HCT116 (cell line): Measurements from ENCODE around the gene TRDMT1. TPM values are rescaled to one million over a fixed set of nuclear protein-coding genes. Genes with fewer than 3 reads are reported as not detected.

Experiments
- ATAC-seq: fragments of 200-7000 bp; cut with Tn5 transposase; 2 replicates; pipeline ENCODE4 v1.9.1; 2020; ENCODE audit warnings: mild to moderate bottlenecking, moderate library complexity
- BruUV-seq: library from RNA; stranded (reverse); fragments of 400-500 nt; replicated peaks from 2 replicates; lab custom pipeline; 2021; lab: Mats Ljungman, UMichigan
- CTCF ChIA-PET: fragments of 300-600 bp; sonication (Branson Sonifier 250); formaldehyde crosslinking; loops from one replicate; lab custom pipeline; 2021; ENCODE audit warnings: antibody characterized with exemption; lab: Charles Lee
- POLR2A ChIA-PET: fragments of 300-600, 350-600 bp; sonication (Branson Sonifier 250); formaldehyde crosslinking; loops from one replicate; lab custom pipeline; 2021; ENCODE audit warnings: antibody characterized with exemption; lab: Charles Lee
- RAD21 ChIA-PET, 2 experiments: fragments of 300-600 bp; sonication (Branson Sonifier 250); formaldehyde crosslinking; loops; one replicate each; lab custom pipeline; 2023; ENCODE audit warnings: low total read pairs in 2 of 2; ENCODE audit not compliant: uncharacterized antibody in 2 of 2, unreplicated experiment in 2 of 2, low non-redundant PET in 1 of 2; lab: Charles Lee
- DNase-seq: peaks from one replicate; pipeline ENCODE4 v3.0.0-alpha.2; 2010; ENCODE audit warnings: low read depth, low spot score
- H2AFZ ChIP-seq: fragments of 200-600 bp; shearing (Covaris generic), sonication (generic); 2 replicates; pipeline ENCODE4 v1.6.1; 2017; ENCODE audit warnings: low read depth, mixed run types, mixed read lengths, antibody characterized with exemption, low read length; ENCODE audit not compliant: poor library complexity, severe bottlenecking
- H3K27ac ChIP-seq: 2 replicates; pipeline ENCODE4 v1.5.1; 2012; ENCODE audit warnings: low read depth, low read length
- H3K27me3 ChIP-seq: fragments of 200-600 bp; sonication (generic); 2 replicates; pipeline ENCODE4 v1.6.1; 2016; ENCODE audit warnings: mixed run types, low read length, mixed read lengths; ENCODE audit not compliant: insufficient read depth
- H3K36me3 ChIP-seq, 2 experiments: fragments of 200-500 bp in 1 of 2; fragments of 200-600 bp in 1 of 2; sonication (Bioruptor generic) in 1 of 2; sonication (generic) in 1 of 2; 2 replicates each; pipeline versions ENCODE4 v1.5.1 to v1.6.1; 2014 to 2016; ENCODE audit warnings: low read length in 2 of 2, inconsistent platforms in 1 of 2, mixed read lengths in 1 of 2, mixed run types in 1 of 2; ENCODE audit not compliant: insufficient read depth in 2 of 2, control insufficient read depth in 1 of 2
- H3K4me1 ChIP-seq, 2 experiments: fragments of 200-600 bp in 1 of 2; sonication (generic) in 1 of 2; 2 replicates each; pipeline versions ENCODE4 v1.5.1 to v1.6.1; 2012 to 2017; ENCODE audit warnings: low read length in 2 of 2, inconsistent platforms in 1 of 2, mild to moderate bottlenecking in 1 of 2, mixed read lengths in 1 of 2, mixed run types in 1 of 2, moderate library complexity in 1 of 2; ENCODE audit not compliant: insufficient read depth in 2 of 2, control insufficient read depth in 1 of 2
- H3K4me2 ChIP-seq: fragments of 200-600 bp; sonication (generic); 2 replicates; pipeline ENCODE4 v1.6.1; 2017; ENCODE audit warnings: mixed run types, low read length, mixed read lengths
- H3K4me3 ChIP-seq, 2 experiments: fragments of 200-600 bp in 1 of 2; sonication (generic) in 1 of 2; replicated peaks in 1 of 2; 2 replicates each; pipeline ENCODE4 v1.5.1; 2011 to 2016; ENCODE audit warnings: low read length in 2 of 2, control low read depth in 1 of 2, low read depth in 1 of 2, mild to moderate bottlenecking in 1 of 2, mixed read lengths in 1 of 2, mixed run types in 1 of 2
- H3K79me2 ChIP-seq: fragments of 200-600 bp; sonication (generic); 2 replicates; pipeline ENCODE4 v1.6.1; 2017; ENCODE audit warnings: mild to moderate bottlenecking, mixed run types, low read length, moderate library complexity, mixed read lengths; ENCODE audit not compliant: insufficient read depth
- H3K9ac ChIP-seq: fragments of 200-600 bp; sonication (generic); 2 replicates; pipeline ENCODE4 v1.6.1; 2016; ENCODE audit warnings: low read length, mixed read lengths
- H3K9me2 ChIP-seq: fragments of 200-600 bp; sonication (generic), shearing (Covaris generic); 2 replicates; pipeline ENCODE4 v1.6.1; 2017; ENCODE audit warnings: mixed run types, mild to moderate bottlenecking, moderate library complexity; ENCODE audit not compliant: insufficient read depth
- H3K9me3 ChIP-seq, 2 experiments: fragments of 200-500 bp in 1 of 2; fragments of 200-600 bp in 1 of 2; sonication (Bioruptor generic) in 1 of 2; sonication (generic) in 1 of 2; 2 replicates each; pipeline ENCODE4 v1.6.1; 2014 to 2017; ENCODE audit warnings: low read length in 2 of 2, mixed read lengths in 2 of 2, inconsistent platforms in 1 of 2, low read depth in 1 of 2, mild to moderate bottlenecking in 1 of 2, mixed run types in 1 of 2, moderate library complexity in 1 of 2; ENCODE audit not compliant: control insufficient read depth in 1 of 2, insufficient read depth in 1 of 2
- H4K20me1 ChIP-seq: fragments of 200-600 bp; sonication (generic), shearing (Covaris generic); 2 replicates; pipeline ENCODE4 v1.6.1; 2017; ENCODE audit warnings: mixed run types, mild to moderate bottlenecking, moderate library complexity; ENCODE audit not compliant: insufficient read depth
- CBX3 ChIP-seq: IDR thresholded peaks from 2 replicates; pipeline ENCODE4 v1.6.1; 2012; ENCODE audit warnings: low read depth
- ELF1 ChIP-seq: IDR thresholded peaks from 2 replicates; pipeline ENCODE4 v1.6.1; 2012; ENCODE audit warnings: low read depth, borderline replicate concordance
- EZH2 ChIP-seq: fragments of 200-600 bp; sonication (generic); IDR thresholded peaks from 2 replicates; pipeline ENCODE4 v1.6.1; 2017; ENCODE audit warnings: antibody characterized with exemption, mixed run types
- EZH2phosphoT487 ChIP-seq: fragments of 200-600 bp; IDR thresholded peaks from 2 replicates; pipeline ENCODE4 v1.6.1; 2018; ENCODE audit warnings: antibody characterized with exemption, borderline replicate concordance
- JUND ChIP-seq: IDR thresholded peaks from 2 replicates; pipeline ENCODE4 v1.6.1; 2012
- MAX ChIP-seq: IDR thresholded peaks from 2 replicates; pipeline ENCODE4 v1.6.1; 2012
- POLR2A ChIP-seq: IDR thresholded peaks from 2 replicates; pipeline ENCODE4 v1.7.0; 2011; ENCODE audit warnings: borderline replicate concordance; ENCODE audit not compliant: insufficient read depth, insufficient read length; ENCODE audit errors: extremely low read depth
- POLR2AphosphoS5 ChIP-seq: IDR thresholded peaks from 2 replicates; pipeline ENCODE4 v1.6.1; 2011; ENCODE audit warnings: mild to moderate bottlenecking, low read depth, low read length, moderate library complexity
- RAD21 ChIP-seq: IDR thresholded peaks from 2 replicates; pipeline ENCODE4 v1.6.1; 2012; ENCODE audit warnings: low read depth, mild to moderate bottlenecking
- SIN3A ChIP-seq: IDR thresholded peaks from 2 replicates; pipeline ENCODE4 v1.6.1; 2012; ENCODE audit warnings: low read depth
- SRF ChIP-seq: IDR thresholded peaks from 2 replicates; pipeline ENCODE4 v1.6.1; 2012; ENCODE audit warnings: low read depth
- TCF7L2 ChIP-seq: IDR thresholded peaks from 2 replicates; pipeline ENCODE4 v1.7.0; 2011; ENCODE audit warnings: borderline replicate concordance, inconsistent platforms; ENCODE audit not compliant: insufficient read depth, insufficient read length; ENCODE audit errors: extremely low read depth
- YY1 ChIP-seq: IDR thresholded peaks from 2 replicates; pipeline ENCODE4 v1.6.1; 2011; ENCODE audit warnings: low read length, low read depth, moderate library complexity, mild to moderate bottlenecking; ENCODE audit not compliant: insufficient replicate concordance; ENCODE audit errors: extremely low read depth
- ZFX ChIP-seq: fragments of 450-650 bp; IDR thresholded peaks from 2 replicates; pipeline ENCODE4 v1.6.1; 2017
- ZNF274 ChIP-seq: fragments of 200-500 bp; sonication (Bioruptor generic); IDR thresholded peaks from 2 replicates; pipeline ENCODE4 v1.6.1; 2014; ENCODE audit warnings: mild to moderate bottlenecking, low read depth, low read length, inconsistent platforms
- intact Hi-C: fragments of 100-400 bp; cut with micrococcal nuclease; formaldehyde crosslinking; loops from 2 replicates; pipeline ENCODE4 v1.10.0; 2022
- total RNA-seq: library from RNA; stranded (reverse); gene quantifications from one replicate; pipeline ENCODE4 v1.2.1, GENCODE V29; 2021; ENCODE audit not compliant: unreplicated experiment
- TF ChIP-seq, protein P1 (sequence below): IDR thresholded peaks from 2 replicates; pipeline ENCODE4 v1.6.1; 2011; ENCODE audit warnings: mild to moderate bottlenecking, low read length, moderate library complexity; ENCODE audit not compliant: insufficient replicate concordance; ENCODE audit errors: extremely low read depth
- TF ChIP-seq, protein P2 (sequence below), 3 experiments: fragments of 200-600 bp in 1 of 3; sonication (generic) in 1 of 3; IDR thresholded peaks in 2 of 3; conservative IDR thresholded peaks in 1 of 3; 2 replicates each; pipeline ENCODE4 v1.5.1; 2012 to 2017; ENCODE audit warnings: low read depth in 2 of 3, low read length in 2 of 3, antibody characterized with exemption in 1 of 3, borderline replicate concordance in 1 of 3, control low read depth in 1 of 3, mild to moderate bottlenecking in 1 of 3, mixed read lengths in 1 of 3, mixed run types in 1 of 3, moderate library complexity in 1 of 3; ENCODE audit not compliant: insufficient read depth in 1 of 3

The TRDMT1 gene
- total RNA-seq, 1 experiment from 2014 or later = 8.6 TPM

- ChIA-PET POLR2A (interaction anchor here (5.0 kb wide), 1 partner anchor 336 kb away, joined by 25 read pairs; no protein-coding TSS in a partner anchor), RAD21 (interaction anchor here in 1 of 2 experiments (0.5 to 0.7 kb wide), 2 partner anchors 206 to 412 kb away, joined by 3 to 6 read pairs; no protein-coding TSS in a partner anchor), CTCF (interaction anchor here (1.2 kb wide), 2 partner anchors 9 to 14 kb away, joined by 3 to 5 read pairs; no protein-coding TSS in a partner anchor)
- DNase-seq (peak; percentile 84), ATAC-seq (peak; percentile 76)
- Histone ChIP-seq H3K79me2 (no peaks in the 10 kb centered on the region), H3K9ac (no peak within 1 kb of the TSS), H4K20me1 (no peaks in the 10 kb centered on the region), H3K9me3 (no peaks in the 10 kb centered on the region), H3K9me2 (no peaks in the 10 kb centered on the region), H3K4me3 (peak within 1 kb of the TSS; percentile 24 to 43), H3K27me3 (peaks cover 39% of the 10 kb centered on the region), H2AFZ (peak within 1 kb of the TSS; percentile 33), H3K4me2 (peak within 1 kb of the TSS; percentile 74), H3K36me3 (no peaks in the 10 kb centered on the region), H3K27ac (peak within 1 kb of the TSS; percentile 53), H3K4me1 (peaks cover 32 to 37% of the 10 kb centered on the region in 2 experiments)
- no TSS peak for BruUV-seq
- intact Hi-C loops = no loop called here
- TF ChIP-seq, protein P1, sequence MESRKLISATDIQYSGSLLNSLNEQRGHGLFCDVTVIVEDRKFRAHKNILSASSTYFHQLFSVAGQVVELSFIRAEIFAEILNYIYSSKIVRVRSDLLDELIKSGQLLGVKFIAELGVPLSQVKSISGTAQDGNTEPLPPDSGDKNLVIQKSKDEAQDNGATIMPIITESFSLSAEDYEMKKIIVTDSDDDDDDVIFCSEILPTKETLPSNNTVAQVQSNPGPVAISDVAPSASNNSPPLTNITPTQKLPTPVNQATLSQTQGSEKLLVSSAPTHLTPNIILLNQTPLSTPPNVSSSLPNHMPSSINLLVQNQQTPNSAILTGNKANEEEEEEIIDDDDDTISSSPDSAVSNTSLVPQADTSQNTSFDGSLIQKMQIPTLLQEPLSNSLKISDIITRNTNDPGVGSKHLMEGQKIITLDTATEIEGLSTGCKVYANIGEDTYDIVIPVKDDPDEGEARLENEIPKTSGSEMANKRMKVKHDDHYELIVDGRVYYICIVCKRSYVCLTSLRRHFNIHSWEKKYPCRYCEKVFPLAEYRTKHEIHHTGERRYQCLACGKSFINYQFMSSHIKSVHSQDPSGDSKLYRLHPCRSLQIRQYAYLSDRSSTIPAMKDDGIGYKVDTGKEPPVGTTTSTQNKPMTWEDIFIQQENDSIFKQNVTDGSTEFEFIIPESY = no peak
- TF ChIP-seq JUND (peak; percentile 97), EZH2 (no peak), ELF1 (no peak; the same call in 1 of the 2 replicates), SRF (peak; percentile 70; the same call in 1 of the 2 replicates), POLR2A (no peak), TCF7L2 (peak; percentile 89), ZNF274 (no peak), EZH2phosphoT487 (no peak), POLR2AphosphoS5 (peak; percentile 65), YY1 (no peak), SIN3A (peak; percentile 100), MAX (peak; percentile 69), ZFX (no peak), RAD21 (peak; percentile 20; the same call in 1 of the 2 replicates), CBX3 (peak; percentile 88)
- TF ChIP-seq, protein P2, sequence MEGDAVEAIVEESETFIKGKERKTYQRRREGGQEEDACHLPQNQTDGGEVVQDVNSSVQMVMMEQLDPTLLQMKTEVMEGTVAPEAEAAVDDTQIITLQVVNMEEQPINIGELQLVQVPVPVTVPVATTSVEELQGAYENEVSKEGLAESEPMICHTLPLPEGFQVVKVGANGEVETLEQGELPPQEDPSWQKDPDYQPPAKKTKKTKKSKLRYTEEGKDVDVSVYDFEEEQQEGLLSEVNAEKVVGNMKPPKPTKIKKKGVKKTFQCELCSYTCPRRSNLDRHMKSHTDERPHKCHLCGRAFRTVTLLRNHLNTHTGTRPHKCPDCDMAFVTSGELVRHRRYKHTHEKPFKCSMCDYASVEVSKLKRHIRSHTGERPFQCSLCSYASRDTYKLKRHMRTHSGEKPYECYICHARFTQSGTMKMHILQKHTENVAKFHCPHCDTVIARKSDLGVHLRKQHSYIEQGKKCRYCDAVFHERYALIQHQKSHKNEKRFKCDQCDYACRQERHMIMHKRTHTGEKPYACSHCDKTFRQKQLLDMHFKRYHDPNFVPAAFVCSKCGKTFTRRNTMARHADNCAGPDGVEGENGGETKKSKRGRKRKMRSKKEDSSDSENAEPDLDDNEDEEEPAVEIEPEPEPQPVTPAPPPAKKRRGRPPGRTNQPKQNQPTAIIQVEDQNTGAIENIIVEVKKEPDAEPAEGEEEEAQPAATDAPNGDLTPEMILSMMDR (IDR thresholded peaks at IDR 0.05 in 2 of 3, conservative IDR thresholded peaks at IDR 0.05 in 1 of 3; ENCODE audit: borderline replicate concordance in 1 of 3, insufficient read depth in 1 of 3, low read depth in 2 of 3, low read length in 2 of 3) = no peak
Measured at GRCh38 chr10:17228091-17229015, 26.9 kb upstream of the TRDMT1 start, which contains the start of gene VIM. Gene VIM (plus strand): TSS chr10:17228241. CDS start chr10:17229423, 1,182 bp downstream.
